Measurements from ENCODE around the gene GRIK1.
"Not testable (repeated sequence)": the region's sequence is repeated elsewhere in the genome, so short reads cannot be mapped to it uniquely, and the experiment has no call there.

The GRIK1 gene

DNA sequence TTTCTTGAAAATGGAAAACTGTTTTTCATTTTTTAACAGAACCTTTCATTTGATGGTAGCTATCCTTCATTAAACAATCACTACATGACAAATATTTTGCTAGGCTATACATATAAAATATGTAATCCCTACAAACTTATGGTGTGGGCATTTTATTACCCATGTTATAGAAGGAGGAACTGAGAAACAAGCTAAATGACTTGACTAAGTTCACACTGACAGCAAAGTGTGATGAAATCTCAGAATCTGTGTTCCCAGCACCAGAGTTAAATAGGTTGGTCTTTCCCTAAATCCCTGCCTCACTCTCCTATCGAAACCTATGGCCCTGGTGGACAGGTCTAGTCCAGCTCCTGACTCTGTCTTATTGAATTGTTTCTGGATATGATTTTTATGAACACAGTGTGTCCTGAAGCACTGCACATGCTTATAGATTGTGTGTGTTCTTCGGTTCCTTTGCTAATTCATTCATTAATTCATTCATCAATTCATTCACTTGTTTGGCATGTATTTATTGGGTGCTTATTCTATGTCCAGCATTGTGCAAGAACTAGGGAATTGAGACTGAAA lies 301.0 kb downstream of the GRIK1 start:
- DNase-seq: no peak

DNA sequence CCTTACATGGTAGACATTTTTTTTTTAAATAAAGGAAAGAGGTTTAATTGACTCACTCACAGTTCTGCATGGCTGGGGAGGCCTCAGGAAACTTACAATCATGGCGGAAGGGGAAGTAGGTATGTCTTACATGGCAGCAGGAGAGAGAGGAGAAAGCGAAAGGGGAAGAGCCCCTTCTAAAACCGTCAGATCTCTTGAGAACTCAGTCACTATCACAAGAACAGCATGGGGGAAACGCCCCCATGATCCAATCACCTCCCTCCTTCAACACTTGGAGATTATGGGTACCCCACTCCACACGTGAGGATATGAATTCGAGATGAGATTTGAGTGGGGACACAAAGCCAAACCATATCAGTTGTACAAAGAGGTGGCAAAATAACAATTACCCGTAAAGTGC lies 301.7 kb downstream of the GRIK1 start:
- no peak for DNase-seq

DNA sequence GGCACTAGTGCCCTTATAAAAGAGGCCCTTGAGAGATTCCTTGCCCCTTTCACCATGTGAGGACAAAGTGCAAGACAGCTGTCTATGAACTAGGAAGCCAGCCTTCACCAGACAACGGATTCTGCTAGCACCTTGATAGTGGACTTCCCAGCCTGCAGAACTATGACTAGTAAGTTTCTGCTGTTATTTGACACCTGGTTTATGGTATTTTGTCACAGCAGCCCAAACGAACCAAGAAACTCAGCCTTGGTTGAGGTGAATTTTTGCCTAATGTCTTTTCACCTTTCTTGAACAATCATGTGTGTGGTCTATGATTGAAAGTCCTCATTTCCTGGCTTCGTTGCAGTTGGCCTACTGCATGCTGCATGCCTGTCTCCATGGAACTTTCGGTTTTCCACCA lies 302.2 kb downstream of the GRIK1 start:
- no peak for DNase-seq

DNA sequence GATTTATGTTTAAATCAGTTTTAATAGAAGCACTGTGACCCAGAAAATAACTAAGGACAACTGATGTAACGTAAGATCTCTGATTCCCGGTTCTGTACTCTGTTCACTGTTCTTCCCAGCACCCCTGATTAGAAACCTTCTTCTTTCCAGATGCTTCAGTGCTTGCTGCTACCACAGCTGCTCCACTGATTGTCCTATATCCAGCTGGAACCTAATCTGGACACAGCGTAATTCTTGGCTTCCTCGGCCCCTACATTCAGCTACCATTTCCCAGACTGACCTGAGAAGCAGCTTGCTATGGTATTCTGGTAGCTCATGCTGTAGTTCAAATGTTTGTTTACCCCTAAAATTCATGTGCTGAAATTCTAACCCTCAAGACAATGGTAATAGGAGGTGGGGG lies 302.7 kb downstream of the GRIK1 start:
- no peak for DNase-seq

DNA sequence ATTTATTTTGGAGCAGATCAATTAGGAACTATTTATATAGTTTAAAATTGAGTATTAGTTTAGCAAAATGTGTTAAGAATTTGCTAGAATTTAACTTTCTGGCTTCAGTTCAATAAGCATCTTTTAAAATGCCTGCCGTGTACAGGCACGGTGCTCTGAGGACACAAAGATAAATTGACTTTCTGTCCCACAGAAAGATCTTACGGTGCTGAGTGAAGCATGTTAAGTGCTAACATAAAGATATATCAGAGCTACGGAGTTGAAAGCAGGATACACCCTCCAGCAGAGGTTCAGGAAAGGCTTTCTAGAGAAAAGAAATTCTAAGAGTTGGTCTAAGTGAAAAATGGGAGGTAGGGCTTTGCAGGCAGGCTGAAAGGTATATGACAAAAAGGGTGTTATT lies 305.4 kb downstream of the GRIK1 start:
- no peak for DNase-seq

DNA sequence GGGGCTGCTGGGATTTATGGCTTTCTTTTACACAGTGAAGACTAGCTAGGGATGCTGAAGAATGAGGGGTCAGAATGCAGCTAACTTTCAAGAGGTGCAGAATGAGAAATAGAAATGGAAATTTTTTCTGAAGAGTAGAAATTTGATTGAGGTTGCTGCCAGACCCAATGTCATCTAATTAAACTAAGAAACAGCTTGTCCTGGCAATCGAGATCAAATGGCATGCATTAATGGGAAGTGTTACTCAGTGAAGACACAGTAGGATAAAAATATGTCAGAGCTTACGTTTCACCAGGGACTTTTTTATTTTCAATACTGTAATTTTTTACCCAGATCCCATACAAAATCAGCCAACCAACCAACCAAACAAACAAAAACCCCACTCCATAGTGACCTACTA lies 306.0 kb downstream of the GRIK1 start:
- DNase-seq: no peak

DNA sequence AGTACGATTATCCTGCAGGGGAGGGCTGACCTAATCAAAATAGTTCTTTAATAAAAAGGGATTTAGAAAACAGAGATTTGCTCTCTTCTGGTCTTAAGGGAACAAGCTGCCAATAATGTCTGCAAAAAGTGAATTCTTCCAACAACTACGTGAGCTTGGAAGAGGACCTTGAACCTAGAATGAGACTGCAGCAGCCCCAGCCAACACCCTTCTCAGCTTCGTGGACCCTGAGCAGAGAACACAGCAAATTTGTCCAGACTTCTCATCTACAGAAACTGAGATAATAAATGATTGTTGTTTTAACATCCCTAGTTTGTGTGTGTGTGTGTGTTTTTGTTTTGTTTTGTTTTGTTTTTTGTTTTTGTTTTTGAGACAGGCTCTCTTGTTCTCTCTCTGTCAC lies 309.4 kb downstream of the GRIK1 start:
- no peak for DNase-seq

DNA sequence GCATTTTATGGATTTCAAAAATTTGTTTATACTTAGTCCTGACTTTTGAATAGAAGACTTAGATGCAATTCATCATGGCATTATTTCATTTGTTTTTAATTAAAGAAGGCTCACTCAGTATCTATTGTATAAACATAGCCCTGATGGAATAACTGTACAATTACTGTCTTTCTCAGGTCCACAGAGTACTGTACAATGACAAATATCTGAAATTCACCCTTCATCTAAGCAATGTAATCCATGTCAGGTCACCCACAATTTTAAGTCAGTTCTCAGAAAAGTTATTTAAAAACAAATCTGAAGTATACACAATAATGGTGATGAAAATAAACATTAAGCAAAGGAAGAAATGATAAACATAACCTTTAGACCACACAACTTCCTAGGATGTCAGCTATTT lies 311.9 kb downstream of the GRIK1 start:
- no peak for DNase-seq

DNA sequence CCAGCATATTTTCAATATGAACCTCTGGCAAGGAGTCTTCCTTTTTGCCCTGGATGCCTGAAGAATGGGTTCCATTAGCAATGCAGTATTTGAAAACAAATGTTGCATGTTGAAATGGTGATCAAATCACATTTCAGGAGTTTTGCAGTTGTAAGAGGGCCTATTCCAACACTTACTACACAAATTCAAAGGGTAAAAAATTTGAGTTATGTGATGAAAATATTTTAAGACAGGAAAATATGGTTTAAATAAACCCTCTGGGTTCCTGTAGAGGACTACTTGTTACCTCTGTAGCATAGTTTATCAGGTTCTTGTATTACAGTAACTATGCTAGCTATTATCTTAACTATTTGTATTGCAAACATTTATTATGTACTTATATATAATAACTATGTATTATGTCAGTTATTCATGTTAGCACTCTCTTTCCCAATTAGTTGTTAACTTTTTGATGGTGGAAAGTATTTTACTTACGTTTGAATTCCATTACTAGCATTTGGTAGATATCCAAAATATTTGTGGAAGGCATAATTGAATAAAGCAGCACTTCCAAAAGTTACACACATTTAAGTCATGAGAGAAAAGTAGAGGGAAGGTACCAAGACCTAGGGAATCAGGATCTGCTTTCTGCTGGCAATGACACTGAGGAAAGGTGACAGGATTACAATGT lies 312.9 kb downstream of the GRIK1 start:
- no peak for DNase-seq

DNA sequence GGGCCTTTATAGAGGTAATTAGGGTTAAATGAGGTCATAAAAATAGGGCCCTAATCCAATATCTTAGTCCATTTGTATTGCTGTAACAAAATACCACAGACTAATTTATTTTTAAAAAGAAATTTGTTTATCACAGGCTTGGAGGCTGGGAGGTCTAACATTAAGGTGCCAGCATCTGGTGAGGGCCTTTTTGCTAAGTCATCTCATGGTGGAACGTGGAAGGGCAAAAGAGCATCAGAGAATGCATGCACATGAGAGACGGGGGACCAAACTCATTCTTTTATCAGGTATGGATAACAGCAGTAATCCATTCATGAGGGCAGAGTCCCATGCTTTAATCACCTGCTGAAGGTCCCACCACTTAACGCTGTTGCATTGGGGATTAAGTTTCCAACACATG lies 313.8 kb downstream of the GRIK1 start:
- DNase-seq: no peak

DNA sequence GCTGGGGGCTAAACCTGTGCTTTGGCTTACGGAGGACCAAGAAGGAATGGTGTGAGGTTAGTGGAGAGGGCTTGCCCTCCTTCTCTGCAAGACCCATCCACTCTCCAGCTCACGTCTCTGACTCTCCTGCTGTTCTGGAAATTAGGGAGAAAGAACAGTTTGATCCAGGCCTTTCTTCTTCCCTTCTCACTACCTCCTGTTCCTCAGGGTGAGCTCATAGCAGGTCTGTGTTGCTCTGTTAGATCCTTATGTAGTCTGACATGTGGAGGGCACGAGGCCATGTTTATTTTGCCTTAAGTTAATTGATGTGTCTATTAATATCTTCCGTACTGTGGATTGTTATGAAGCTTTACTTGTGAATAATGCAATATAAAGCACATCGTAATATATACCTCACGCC lies 315.0 kb downstream of the GRIK1 start:
- DNase-seq: no peak

DNA sequence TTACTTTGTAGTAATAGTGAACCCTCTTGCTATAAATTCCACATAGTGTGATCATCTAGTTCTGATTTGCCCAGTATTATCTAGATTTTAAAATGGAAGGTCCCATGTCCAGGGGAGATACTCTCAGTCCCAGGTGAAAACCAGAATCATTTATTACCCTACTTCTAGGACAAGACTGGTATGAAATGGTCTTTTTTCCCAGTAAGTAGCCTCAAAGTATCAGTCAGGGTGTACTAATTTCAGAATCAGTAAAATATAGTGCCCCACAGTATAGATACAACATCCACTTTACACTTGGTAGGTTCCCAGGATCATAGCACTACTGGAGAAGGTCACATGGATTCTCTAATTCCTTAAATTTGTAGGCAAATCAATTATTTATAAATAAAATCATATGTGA lies 318.3 kb downstream of the GRIK1 start:
- no peak for DNase-seq

DNA sequence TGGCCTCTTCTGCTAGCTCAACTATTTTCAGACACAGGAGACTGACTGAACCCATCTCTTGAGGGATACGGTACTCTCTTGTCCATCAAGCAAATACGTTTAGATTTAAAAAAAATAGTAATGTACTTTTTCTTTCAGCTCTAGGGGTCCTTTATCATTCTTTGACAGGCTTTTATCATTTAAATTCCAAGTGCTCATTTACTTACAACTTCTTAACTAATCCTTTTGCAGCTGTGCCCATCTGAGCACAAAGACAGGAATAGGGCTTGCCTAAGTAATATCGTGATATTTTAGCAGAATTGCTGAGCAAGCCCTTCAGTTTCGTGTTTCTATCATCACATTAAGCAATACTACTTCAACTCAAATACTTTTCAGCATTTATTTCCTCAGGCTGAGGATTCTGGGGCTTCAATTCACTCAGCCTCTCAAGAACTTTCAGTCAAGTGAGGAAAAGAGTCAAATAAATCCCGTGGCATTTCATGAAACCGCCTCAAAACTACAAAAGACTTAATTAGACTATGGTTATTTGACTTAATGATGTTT lies 323.5 kb downstream of the GRIK1 start:
- no peak for DNase-seq

DNA sequence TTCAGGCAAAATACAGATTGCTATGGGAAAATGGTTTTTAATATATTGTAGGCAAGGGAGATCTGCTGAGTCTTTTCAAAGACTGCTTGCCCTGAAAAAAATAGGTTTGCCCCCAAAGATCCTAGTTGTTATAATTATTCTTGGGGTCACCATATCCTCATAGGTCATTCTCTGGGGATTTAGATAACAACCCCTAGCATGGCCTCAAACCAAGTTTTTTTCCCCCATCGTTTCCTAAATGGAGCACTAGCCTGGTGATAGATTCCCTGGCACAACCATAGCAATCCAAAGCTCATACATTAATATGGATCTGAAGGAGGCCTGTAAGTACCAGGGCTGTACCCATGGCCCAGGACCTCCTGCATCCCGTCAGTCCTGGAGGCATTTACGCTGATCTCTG lies 325.9 kb downstream of the GRIK1 start:
- no peak for DNase-seq

DNA sequence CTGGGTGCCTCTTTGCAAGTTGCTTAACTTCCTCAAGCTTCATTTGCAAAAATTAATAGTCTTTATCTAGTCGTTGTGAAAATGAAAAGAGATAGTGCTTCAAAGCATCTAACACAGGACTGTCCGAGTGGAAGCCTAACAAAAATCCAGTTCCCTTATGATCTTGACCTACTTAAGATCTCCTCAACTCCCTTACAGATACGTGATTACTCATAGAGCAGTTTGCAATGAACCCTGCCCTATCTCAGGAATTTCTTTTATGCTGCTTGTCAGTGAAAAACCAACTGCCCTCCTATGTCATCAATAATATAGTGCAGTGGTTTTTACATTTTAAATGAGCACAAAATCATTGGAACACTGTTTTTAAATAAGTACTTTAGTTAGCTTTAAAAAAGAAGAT lies 326.8 kb downstream of the GRIK1 start:
- no peak for DNase-seq

DNA sequence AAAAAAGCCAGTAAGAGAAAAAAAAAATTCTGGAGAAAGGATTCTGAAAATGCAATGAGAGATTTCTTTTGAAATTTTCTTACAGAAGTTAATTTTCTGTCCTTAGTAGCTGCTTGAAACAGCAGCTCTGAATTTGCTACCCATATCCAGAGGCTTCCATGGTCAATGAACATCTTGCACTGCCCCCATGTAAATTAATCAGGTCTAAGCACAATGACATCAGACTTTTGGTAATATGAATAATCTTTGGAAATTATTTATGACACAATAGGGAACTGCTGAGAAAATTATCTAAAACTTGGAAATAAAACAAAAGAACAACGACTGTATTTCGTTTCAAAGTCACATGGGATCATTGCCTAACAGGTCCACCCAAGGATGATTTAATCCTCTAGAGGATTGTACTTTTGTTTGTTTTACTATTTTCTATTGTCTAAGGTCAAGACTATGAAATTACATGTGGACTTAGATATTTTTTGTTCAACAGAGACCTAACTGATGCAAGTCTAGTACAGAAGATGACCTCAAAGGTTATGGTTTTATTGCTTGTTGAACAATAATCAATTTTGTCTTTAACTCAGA lies 328.9 kb downstream of the GRIK1 start:
- no peak for DNase-seq

DNA sequence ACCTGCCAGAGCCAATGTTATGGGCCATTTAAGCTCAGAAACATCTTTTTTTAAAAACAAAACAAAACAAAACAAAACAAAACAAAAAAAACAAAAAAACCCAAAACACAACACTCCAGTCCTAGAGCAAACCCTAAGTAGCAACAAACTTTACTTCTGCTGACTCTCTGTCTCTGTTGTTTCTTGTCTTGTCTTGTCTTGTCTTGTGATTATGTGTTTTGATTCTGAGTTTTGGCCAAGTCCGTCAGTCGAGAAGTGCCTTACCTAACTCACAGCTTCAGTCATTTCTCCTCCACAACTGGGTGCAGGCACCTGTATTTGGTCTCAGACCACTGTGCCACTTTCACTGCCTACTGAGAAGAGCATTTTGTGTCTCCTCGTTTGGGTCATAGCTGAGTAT lies 333.2 kb downstream of the GRIK1 start:
- DNase-seq: no peak

DNA sequence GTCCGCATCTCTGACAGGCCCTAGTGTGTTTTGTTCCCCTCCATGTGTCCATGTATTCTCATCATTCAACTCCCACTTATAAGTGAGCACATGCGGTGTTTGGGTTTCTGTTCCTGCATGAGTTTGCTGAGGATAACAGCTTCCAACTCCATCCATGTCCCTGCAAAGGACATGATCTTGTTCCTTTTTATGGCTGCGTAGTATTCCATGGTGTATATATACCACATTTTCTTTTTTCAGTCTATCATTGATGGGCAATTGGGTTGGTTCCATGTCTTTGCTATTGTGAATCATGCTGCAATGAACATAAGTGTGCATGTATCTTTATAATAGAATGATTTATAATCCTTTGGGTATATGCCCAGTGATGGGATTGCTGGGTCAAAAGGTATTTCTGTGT lies 334.6 kb downstream of the GRIK1 start:
- not testable (repeated sequence) for DNase-seq

DNA sequence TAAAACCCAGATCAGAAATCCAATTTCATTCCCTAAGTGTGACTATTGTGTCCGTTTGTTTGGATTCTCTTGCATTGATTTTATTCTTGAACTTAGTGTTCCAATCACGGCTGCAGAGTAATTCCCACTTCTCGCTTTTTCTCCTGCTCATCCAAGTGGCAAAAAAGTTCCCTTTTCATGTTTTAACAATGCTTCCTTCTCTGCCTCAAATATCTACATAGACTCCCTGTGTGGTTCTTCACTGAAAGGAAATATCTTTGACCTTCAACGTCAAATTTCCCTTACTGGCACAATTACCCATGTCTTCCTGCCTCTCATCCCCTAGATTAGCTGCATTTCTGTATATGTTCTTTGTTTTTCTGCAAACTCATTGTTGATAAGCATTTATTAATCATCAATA lies 335.7 kb downstream of the GRIK1 start:
- DNase-seq: no peak

DNA sequence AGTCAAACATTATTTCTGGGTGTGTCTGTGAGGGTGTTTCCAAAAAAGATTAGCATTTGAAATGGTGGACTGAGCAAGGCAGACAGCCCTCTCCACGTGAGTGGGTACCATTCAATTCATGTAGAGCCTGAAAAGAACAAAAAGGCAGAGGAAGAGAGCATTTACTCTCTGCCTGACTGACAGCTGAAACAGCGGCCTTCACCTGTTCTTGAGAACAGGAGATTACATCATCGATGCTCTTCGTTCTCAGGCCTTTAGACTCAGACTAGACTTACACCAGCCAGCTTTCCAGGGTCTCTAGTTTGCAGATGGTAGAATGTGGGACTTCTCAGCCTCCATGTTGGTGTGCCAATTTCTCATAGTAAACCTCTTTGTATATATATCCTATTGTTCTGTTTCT lies 338.7 kb downstream of the GRIK1 start:
- no peak for DNase-seq

DNA sequence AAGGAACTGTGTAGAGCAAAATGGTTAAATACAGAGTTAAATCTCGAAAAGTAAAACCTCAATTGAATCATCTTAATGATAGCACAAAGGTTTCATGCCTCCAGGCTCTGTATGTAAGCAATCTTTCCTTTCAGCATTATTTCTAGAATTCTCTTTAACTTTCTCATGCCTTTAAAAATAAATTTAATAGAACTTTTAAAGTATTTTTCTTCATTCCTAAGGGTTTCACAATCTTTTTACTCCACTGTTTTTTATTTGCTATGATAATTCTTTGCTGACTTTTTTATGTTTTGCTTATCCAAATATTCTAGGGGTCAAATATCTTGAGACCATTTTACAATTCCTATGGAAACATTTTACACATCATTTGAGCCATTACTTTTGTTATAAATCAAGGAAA lies 353.1 kb downstream of the GRIK1 start:
- no peak for DNase-seq

DNA sequence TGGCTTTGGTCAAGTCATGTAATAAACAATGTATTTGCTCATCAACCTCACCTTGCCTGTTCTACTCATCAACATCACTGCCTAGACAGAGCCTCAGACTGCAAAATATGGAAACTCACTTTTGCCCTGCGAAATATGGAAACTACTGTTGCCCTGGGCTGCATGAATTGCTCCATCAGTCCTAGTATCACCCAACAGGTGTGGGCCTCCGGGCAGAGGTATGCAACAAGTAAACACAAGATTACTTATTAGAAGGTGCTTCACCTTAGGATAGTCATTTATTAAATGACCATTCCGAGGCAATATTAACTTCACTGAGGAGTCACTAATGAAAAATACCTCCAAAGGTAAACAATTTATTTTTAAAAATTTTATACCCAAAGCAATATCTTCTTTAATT lies 354.3 kb downstream of the GRIK1 start:
- no peak for DNase-seq

DNA sequence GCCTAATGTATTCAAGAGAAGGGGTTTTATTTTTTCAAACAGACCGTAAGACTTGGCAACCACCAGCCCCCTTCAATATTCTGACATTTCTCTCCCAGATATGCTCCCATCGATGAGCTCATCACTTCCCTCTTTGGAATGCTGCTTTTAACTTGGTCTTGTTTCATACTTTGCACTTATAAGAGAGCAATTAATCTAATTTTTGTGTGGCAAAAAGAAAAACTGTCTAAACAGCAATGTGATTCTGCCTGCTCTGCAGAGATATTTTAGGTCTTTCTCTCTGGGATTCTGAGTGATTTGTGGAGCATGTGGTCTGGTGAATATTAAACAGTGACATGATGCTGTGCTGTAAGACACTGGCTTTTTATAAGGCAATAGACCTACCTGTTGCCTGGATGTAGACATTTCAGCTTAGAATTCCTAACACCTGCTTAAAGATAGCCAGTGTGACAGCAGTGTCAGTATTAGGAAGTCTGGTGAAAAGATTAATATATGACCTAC lies 356.3 kb downstream of the GRIK1 start:
- no peak for DNase-seq

DNA sequence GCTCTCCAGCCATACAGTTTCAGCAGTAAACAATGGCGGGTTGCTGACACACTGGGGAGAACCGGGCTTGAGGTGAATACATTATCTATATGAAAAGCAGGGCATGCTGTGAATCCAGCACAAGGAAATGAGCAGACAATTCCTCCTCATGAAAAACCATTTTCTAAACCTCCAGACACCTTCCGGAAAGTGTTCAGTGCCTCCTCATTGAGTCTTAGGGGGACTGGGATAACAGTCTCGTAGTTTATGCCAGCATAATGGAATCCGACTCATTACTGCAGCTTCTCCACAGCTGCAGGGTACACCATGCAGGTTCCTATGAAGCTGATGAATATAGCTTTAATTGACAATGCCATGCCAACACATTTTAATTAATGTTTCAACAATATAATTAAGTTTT lies 356.9 kb downstream of the GRIK1 start:
- DNase-seq: no peak

DNA sequence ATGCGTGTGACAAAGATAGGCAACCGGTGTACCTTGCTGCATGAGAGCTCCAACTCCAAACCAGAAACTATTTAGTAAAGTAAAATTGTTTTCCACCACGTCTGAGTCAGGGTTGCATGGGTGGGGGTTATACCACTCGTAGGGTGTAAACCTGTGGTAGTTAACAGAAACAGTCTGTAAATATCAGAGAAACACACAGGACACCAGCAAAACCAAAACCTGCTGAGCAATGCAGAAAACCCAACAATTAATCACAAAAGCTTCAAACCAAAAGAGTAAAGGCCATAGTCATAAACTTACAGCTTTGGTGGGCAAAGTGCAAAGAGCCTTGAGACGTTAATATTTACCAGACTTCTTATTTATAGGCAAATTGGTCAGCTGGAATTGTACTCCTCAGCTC lies 358.4 kb downstream of the GRIK1 start:
- no peak for DNase-seq
